Heart left ventricle (tissue), 13 donors: ENCODE results near the gene PRKAG2.

ENCODE experiments used
- POLR2A ChIP-seq, 2 donors: fragments of 450-650 bp; IDR thresholded peaks; one replicate each; pipeline ENCODE4 v1.6.1; 2017; ENCODE audit warnings: antibody characterized with exemption in 2 of 2, mild to moderate bottlenecking in 2 of 2, moderate library complexity in 2 of 2
- TF ChIP-seq, protein P1 (sequence below), 12 donors: fragments of 200-600 bp; sonication (generic) in 4 of 12; IDR thresholded peaks; one replicate each; pipeline versions ENCODE4 v1.5.0 to v1.8.0; 2018 to 2022; ENCODE audit warnings: antibody characterized with exemption in 12 of 12, mild to moderate bottlenecking in 5 of 12
- donor health status: ischemic (EF 13 %, LVEDD 7.1; RV severe dilation, severe dysfunction).
- donor health status: DM: no; HTN: yes; CAD: no.
- donor health status: DM: no; HTN: no; CAD: no.
- donor health status: ischemic (EF 25% LVEDD 6.9; RV normal size, moderate dysfunction).
- donor health status: ischemic (EF 25% LVEDD 5.7; RV mildly dilated, moderate dysfunction).
- donor health status: ischemic (EF 35%, LVEDD 5.7; RV mildly dilated, moderate dysfunction).
- donor health status: nonischemic (EF 11% LVEDD 7.7; RV severe dilation, severe dysfunction).
- donor health status: DM: yes; HTN: yes; CAD: no.
- donor health status: PGD.
- donor health status: ischemic (EF 29% LVEDD 5.4; RV normal size, mild dysfunction).
- donor health status: nonischemic (EF 23%, LVEDD 6.1; RV moderate dilation, normal function).

DNA sequence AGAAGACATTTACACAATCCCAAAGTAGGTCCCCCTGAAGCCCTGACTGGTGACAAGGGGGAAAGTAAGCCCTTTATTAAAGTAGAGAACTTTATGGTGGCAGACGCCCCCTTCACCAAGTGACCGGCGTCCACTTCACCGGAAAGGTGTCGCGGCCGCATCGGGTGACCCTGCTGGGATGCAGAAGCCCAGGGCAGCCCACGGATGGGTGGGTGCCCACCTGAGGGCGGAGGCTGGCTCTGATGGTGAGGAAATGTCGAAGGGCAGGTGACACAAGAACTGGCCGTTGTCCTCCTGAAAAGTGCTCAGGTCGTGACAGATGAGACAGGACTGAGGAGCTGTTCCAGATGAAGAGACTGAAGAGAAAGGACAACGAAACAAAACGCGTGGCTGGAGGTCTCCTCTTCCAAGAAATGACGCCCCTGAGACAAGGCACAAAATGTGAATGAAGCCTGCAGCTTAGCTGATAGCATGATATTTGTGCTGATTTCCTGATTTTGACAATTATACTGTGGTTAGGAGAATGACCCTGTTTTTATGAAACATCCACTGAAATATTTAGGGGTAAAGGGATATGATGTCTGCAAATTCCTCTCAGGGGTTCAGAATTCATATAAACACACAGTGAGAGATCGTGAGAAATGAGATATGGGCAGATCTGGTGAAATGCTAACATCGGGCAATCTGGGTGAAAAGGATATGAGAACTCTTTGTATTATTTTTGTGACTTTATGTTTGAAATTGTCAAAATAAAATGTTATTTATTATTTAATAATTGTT lies 123.9 kb downstream of the PRKAG2 start:
- TF ChIP-seq, protein P1, sequence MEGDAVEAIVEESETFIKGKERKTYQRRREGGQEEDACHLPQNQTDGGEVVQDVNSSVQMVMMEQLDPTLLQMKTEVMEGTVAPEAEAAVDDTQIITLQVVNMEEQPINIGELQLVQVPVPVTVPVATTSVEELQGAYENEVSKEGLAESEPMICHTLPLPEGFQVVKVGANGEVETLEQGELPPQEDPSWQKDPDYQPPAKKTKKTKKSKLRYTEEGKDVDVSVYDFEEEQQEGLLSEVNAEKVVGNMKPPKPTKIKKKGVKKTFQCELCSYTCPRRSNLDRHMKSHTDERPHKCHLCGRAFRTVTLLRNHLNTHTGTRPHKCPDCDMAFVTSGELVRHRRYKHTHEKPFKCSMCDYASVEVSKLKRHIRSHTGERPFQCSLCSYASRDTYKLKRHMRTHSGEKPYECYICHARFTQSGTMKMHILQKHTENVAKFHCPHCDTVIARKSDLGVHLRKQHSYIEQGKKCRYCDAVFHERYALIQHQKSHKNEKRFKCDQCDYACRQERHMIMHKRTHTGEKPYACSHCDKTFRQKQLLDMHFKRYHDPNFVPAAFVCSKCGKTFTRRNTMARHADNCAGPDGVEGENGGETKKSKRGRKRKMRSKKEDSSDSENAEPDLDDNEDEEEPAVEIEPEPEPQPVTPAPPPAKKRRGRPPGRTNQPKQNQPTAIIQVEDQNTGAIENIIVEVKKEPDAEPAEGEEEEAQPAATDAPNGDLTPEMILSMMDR (IDR thresholded peaks at IDR 0.05): no peak
- no peak for TF ChIP-seq POLR2A (IDR thresholded peaks at IDR 0.05)
